Erythroblast (primary cell): ENCODE data around the gene ARSA.

Experiments used
- GATA1 ChIP-seq: IDR thresholded peaks from 2 replicates; pipeline ENCODE4 v1.6.1; 2011; ENCODE audit warnings: low read depth, mild to moderate bottlenecking, control low read depth, low read length, moderate library complexity
- POLR2A ChIP-seq: IDR thresholded peaks from 2 replicates; pipeline ENCODE4 v1.6.1; 2011; ENCODE audit warnings: mild to moderate bottlenecking, low read length

GRCh38 chr22:50599816-50600455 lies 28.0 kb downstream of the ARSA start:
- TF ChIP-seq POLR2A (no peak), GATA1 (no peak)
